Subcutaneous preadipocyte (primary cell): ENCODE measurements around the gene GGT7. TPM values are rescaled to one million over a fixed set of nuclear protein-coding genes. Genes with fewer than 3 reads are reported as not detected.

Experiments used
- total RNA-seq: library from RNA; depleted of rRNA; stranded (reverse); fragments of >200 nt; gene quantifications from 2 replicates; pipeline ENCODE4 v1.2.3, GENCODE V29; 2012

Gene GGT7, protein sequence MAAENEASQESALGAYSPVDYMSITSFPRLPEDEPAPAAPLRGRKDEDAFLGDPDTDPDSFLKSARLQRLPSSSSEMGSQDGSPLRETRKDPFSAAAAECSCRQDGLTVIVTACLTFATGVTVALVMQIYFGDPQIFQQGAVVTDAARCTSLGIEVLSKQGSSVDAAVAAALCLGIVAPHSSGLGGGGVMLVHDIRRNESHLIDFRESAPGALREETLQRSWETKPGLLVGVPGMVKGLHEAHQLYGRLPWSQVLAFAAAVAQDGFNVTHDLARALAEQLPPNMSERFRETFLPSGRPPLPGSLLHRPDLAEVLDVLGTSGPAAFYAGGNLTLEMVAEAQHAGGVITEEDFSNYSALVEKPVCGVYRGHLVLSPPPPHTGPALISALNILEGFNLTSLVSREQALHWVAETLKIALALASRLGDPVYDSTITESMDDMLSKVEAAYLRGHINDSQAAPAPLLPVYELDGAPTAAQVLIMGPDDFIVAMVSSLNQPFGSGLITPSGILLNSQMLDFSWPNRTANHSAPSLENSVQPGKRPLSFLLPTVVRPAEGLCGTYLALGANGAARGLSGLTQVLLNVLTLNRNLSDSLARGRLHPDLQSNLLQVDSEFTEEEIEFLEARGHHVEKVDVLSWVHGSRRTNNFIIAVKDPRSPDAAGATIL
- 5.9 and 8.8 TPM in 2 replicates for total RNA-seq

DNA sequence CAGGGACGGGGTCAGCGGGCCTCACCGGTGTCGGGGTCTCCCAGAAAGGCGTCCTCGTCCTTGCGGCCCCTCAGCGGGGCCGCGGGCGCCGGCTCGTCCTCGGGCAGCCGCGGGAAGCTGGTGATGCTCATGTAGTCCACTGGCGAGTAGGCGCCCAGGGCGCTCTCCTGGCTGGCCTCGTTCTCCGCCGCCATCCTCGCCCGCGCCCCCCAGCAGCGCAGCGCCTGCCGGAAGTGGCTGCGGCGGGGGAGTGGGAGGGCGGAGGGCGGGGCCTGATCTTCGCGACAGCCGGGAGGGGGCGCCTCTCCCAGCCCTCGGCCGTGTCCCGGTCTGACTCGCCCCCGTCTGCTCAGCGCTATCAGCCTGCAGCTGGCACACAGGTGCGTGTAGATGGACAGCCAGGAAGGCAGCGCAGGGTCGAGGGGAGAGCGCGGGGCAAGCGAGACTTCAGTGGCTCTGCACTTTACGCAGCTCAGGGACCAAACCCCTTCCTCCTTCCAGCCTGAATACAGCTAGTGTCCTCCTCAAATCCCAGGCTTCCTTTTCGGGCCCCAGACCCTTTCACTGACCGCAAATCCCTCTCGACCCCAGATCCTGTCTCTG, at the start of gene GGT7:
Gene GGT7, minus strand, starts transcription at position 235 of the 603 bp plus-strand sequence. Its CDS starts 41 bp downstream, at position 194.

GRCh38 chr20:34876406-34877282, 4.0 kb upstream of the GGT7 start, which contains the start of gene ACSS2:
TSS of gene ACSS2 (plus strand) at chr20:34876612. CDS start at chr20:34876646, 34 bp downstream.

DNA sequence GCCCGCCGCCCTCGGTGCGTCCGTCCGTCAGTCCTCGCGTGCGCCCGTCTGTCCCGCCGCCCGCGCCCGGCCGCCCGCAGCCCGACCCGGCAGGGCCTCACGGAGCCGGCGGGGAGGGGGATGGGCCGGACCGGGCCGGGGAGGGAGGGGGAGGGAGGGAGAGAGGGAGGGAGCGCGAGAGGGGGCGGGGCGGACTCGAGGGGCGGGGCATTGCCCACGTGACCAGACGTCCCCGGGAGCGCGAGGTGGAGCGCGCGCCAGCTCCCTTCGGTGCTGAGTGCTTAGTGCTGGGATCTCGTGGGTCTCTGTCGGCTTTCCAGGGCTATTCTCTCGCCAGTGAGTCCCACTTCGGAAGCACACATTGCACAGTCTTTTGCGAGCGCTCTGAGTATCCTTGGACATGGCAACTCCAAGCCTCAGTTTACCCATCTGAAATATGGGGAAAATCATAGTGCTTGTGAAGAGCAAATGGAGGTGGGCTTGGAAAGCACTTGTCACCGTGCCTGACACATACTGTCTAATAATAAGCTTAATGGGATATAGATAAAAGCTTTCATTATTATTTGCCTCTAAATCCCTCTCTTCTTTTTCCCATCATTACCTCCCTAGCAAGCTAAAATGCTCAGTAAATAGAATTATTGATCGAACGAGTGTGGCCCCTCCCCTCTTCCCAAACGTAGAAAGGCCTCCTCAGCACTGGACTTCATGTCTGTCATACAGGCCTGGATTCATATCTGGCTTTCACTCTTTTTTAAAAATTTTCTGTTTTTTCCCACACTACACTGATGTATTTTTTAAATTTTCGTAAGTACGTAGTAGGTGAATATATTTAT, 46.9 kb downstream of the GGT7 start, which contains the start of gene NCOA6:
Gene NCOA6, minus strand, starts transcription at position 122 of the 833 bp plus-strand sequence. CDS start 43,296 bp downstream, outside the sequence.

Other genes with a start within 250 kb of the GGT7 start
- 14.5 and 16.2 TPM in 2 replicates for gene PIGU, start 195.8 kb downstream of the GGT7 start, total RNA-seq
- 1.5 and 1.6 TPM in 2 replicates for gene TP53INP2, start 168.5 kb downstream of the GGT7 start, total RNA-seq
- gene NCOA6, start 47.2 kb downstream of the GGT7 start, total RNA-seq: 7.7 and 9.4 TPM in 2 replicates
- 84.9 and 98.9 TPM in 2 replicates for gene ACSS2, start 3.8 kb upstream of the GGT7 start, total RNA-seq
- gene GSS, start 83.0 kb upstream of the GGT7 start, total RNA-seq: 64.7 and 74.1 TPM in 2 replicates
- gene MYH7B, start 83.0 kb upstream of the GGT7 start, total RNA-seq: under 0.01 TPM in 1 of 2 replicates, not detected in the other
- 65.0 and 75.5 TPM in 2 replicates for gene TRPC4AP, start 220.0 kb upstream of the GGT7 start, total RNA-seq